Colonic mucosa (tissue), 4 donors: ENCODE data around the gene ADGRD1. TPM values are rescaled to one million over a fixed set of nuclear protein-coding genes. Genes with fewer than 3 reads are reported as not detected.

Experiments
- DNase-seq: peaks from one replicate; pipeline ENCODE4 v3.0.0-alpha.2; 2020
- H3K27ac ChIP-seq: fragments of 200-600 bp; one replicate; pipeline ENCODE4 v1.8.0; 2021
- H3K27me3 ChIP-seq: fragments of 200-600 bp; one replicate; pipeline ENCODE4 v1.8.0; 2021
- H3K36me3 ChIP-seq: fragments of 200-600 bp; one replicate; pipeline ENCODE4 v1.8.0; 2021
- H3K4me1 ChIP-seq: fragments of 200-600 bp; one replicate; pipeline ENCODE4 v1.8.0; 2021; ENCODE audit warnings: mild to moderate bottlenecking
- H3K4me3 ChIP-seq: fragments of 200-600 bp; one replicate; pipeline ENCODE4 v1.8.0; 2021
- H3K9ac ChIP-seq, 2 donors: one replicate each; pipeline ENCODE4 v1.7.0; 2013; ENCODE audit warnings: control low read depth in 2 of 2, low read depth in 2 of 2, low read length in 2 of 2
- H3K9me3 ChIP-seq: fragments of 200-600 bp; one replicate; pipeline ENCODE4 v1.8.0; 2021
- CTCF ChIP-seq: fragments of 200-600 bp; IDR thresholded peaks from one replicate; pipeline ENCODE4 v1.8.0; 2022; ENCODE audit warnings: antibody characterized with exemption, mild to moderate bottlenecking
- intact Hi-C: fragments of 100-400 bp; cut with DNase I; formaldehyde crosslinking; loops from one replicate; pipeline ENCODE4 v1.14.1; 2022
- total RNA-seq, 2 donors: library from RNA; stranded (reverse); fragmentation: NEBNext Ultra II Directional in 1 of 2; extraction: Animal tissue kit (Norgen Biotek cat#: 25700) in 1 of 2; gene quantifications; one replicate each; pipeline ENCODE4 v1.2.1, GENCODE V29; 2021
- donor health status: healthy.
- donor health status: DM: no; HTN: no; CAD: no.
- donor health status: DM: no; HTN: no; CAD: no.

Gene ADGRD1
- total RNA-seq, 2 donors from 2014 or later: 3.5 to 3.6 TPM

GRCh38 chr12:131100031-131100674 is 146.4 kb downstream of the ADGRD1 start:
- Histone ChIP-seq H3K9ac (no peak overlapping the region), H3K36me3 (no peaks in the 10 kb centered on the region), H3K4me1 (no peaks in the 10 kb centered on the region), H3K4me3 (no peak overlapping the region), H3K27me3 (no peaks in the 10 kb centered on the region), H3K27ac (no peak overlapping the region), H3K9me3 (no peaks in the 10 kb centered on the region)
- intact Hi-C loops: loop anchor here (5.0 to 10.0 kb wide), 2 partner anchors 352 to 725 kb away; partner anchors contain the start of gene MMP17
- DNase-seq: no peak
- TF ChIP-seq CTCF: no peak

GRCh38 chr12:131101006-131101405 is 147.3 kb downstream of the ADGRD1 start:
- no peak overlapping the region for H3K4me3 ChIP-seq
- intact Hi-C loops: loop anchor here (5.0 to 10.0 kb wide), 2 partner anchors 351 to 724 kb away; partner anchors contain the start of gene MMP17
- H3K36me3 ChIP-seq: no peaks in the 10 kb centered on the region
- H3K9ac ChIP-seq: no peak overlapping the region
- H3K4me1 ChIP-seq: no peaks in the 10 kb centered on the region
- no peak for DNase-seq
- no peak for TF ChIP-seq CTCF
- H3K9me3 ChIP-seq: no peaks in the 10 kb centered on the region
- no peaks in the 10 kb centered on the region for H3K27me3 ChIP-seq
- H3K27ac ChIP-seq: no peak overlapping the region

GRCh38 chr12:131101703-131102492 is 148.2 kb downstream of the ADGRD1 start:
- Histone ChIP-seq H3K9ac (no peak overlapping the region), H3K9me3 (no peaks in the 10 kb centered on the region), H3K36me3 (no peaks in the 10 kb centered on the region), H3K27me3 (no peaks in the 10 kb centered on the region), H3K4me3 (no peak overlapping the region), H3K27ac (no peak overlapping the region), H3K4me1 (no peaks in the 10 kb centered on the region)
- intact Hi-C loops: loop anchor here (5.0 to 10.0 kb wide), 2 partner anchors 350 to 723 kb away; partner anchors contain the start of gene MMP17
- TF ChIP-seq CTCF: no peak
- DNase-seq: no peak

GRCh38 chr12:131102493-131102931 is 148.8 kb downstream of the ADGRD1 start:
- no peaks in the 10 kb centered on the region for H3K27me3 ChIP-seq
- H3K4me3 ChIP-seq: no peak overlapping the region
- no peak overlapping the region for H3K27ac ChIP-seq
- intact Hi-C loops: loop anchor here (5.0 to 10.0 kb wide), 2 partner anchors 350 to 722 kb away; partner anchors contain the start of gene MMP17
- TF ChIP-seq CTCF: no peak
- no peak overlapping the region for H3K9ac ChIP-seq
- no peaks in the 10 kb centered on the region for H3K4me1 ChIP-seq
- no peaks in the 10 kb centered on the region for H3K36me3 ChIP-seq
- H3K9me3 ChIP-seq: no peaks in the 10 kb centered on the region
- no peak for DNase-seq

GRCh38 chr12:131102991-131103668 is 149.4 kb downstream of the ADGRD1 start:
- H3K27ac ChIP-seq: no peak overlapping the region
- H3K4me1 ChIP-seq: no peaks in the 10 kb centered on the region
- intact Hi-C loops: loop anchor here (5.0 to 10.0 kb wide), 2 partner anchors 349 to 722 kb away; partner anchors contain the start of gene MMP17
- H3K4me3 ChIP-seq: no peak overlapping the region
- H3K9me3 ChIP-seq: no peaks in the 10 kb centered on the region
- no peak for DNase-seq
- TF ChIP-seq CTCF: no peak
- no peaks in the 10 kb centered on the region for H3K27me3 ChIP-seq
- no peaks in the 10 kb centered on the region for H3K36me3 ChIP-seq
- H3K9ac ChIP-seq: no peak overlapping the region
